Endodermal cell (in vitro differentiated cells): ENCODE data around the gene DBP. TPM values are rescaled to one million over a fixed set of nuclear protein-coding genes. Genes with fewer than 3 reads are reported as not detected.

Experiments used
- DNase-seq: peaks from one replicate; pipeline ENCODE4 v3.0.0-alpha.2; 2017
- H3K27ac ChIP-seq: 2 replicates; pipeline ENCODE4 v1.5.1; 2013; ENCODE audit warnings: mild to moderate bottlenecking, low read depth, low read length, moderate library complexity
- H3K27me3 ChIP-seq: 2 replicates; pipeline ENCODE4 v1.6.1; 2013; ENCODE audit warnings: mild to moderate bottlenecking, low read length, moderate library complexity; ENCODE audit not compliant: insufficient read depth, control insufficient read depth, poor library complexity, severe bottlenecking
- H3K36me3 ChIP-seq: 2 replicates; pipeline ENCODE4 v1.7.0; 2013; ENCODE audit warnings: mild to moderate bottlenecking, low read length, moderate library complexity; ENCODE audit not compliant: control insufficient read depth, insufficient read depth
- H3K4me1 ChIP-seq: one replicate; pipeline ENCODE4 v1.7.0; 2013; ENCODE audit warnings: low read length; ENCODE audit not compliant: control insufficient read depth, insufficient read depth
- H3K4me3 ChIP-seq: 2 replicates; pipeline ENCODE4 v1.5.1; 2013; ENCODE audit warnings: mild to moderate bottlenecking, low read length, moderate library complexity
- H3K9ac ChIP-seq: 2 replicates; pipeline ENCODE4 v1.6.1; 2013; ENCODE audit warnings: mild to moderate bottlenecking, low read length, moderate library complexity; ENCODE audit not compliant: poor library complexity, severe bottlenecking; ENCODE audit errors: extremely low read depth
- H3K9me3 ChIP-seq: 2 replicates; pipeline ENCODE4 v1.6.1; 2013; ENCODE audit warnings: mild to moderate bottlenecking, low read length, moderate library complexity; ENCODE audit not compliant: control insufficient read depth
- H3K27ac Mint-ChIP-seq: 2 replicates; pipeline ENCODE4 v1.8.0; 2020; ENCODE audit warnings: mixed read lengths
- H3K27me3 Mint-ChIP-seq: 2 replicates; pipeline ENCODE4 v1.8.0; 2021; ENCODE audit warnings: mild to moderate bottlenecking, mixed read lengths; ENCODE audit not compliant: insufficient read depth
- H3K36me3 Mint-ChIP-seq: 2 replicates; pipeline ENCODE4 v1.8.0; 2020; ENCODE audit warnings: low read depth, mixed read lengths
- H3K4me1 Mint-ChIP-seq: 2 replicates; pipeline ENCODE4 v1.8.0; 2020; ENCODE audit warnings: mixed read lengths
- H3K4me3 Mint-ChIP-seq: 2 replicates; pipeline ENCODE4 v1.8.0; 2020; ENCODE audit warnings: mild to moderate bottlenecking, moderate library complexity, mixed read lengths
- H3K9me3 Mint-ChIP-seq: 2 replicates; pipeline ENCODE4 v1.8.0; 2020; ENCODE audit warnings: mild to moderate bottlenecking, mixed read lengths
- WGBS, 2 experiments: methylation state at CpG; one replicate each; pipeline versions ENCODE4 v1.1.5 to v1.1.7; 2013; ENCODE audit warnings: missing lambda C conversion rate in 2 of 2, mixed read lengths in 1 of 2; ENCODE audit not compliant: insufficient coverage in 1 of 2, insufficient read length in 1 of 2; 5-methylcytosine and 5-hydroxymethylcytosine counted together
- total RNA-seq, 2 donors: library from RNA; stranded (reverse); fragmentation: NEBNext Ultra II Directional in 1 of 2; extraction: Animal tissue kit (Norgen Biotek cat#: 25700) in 1 of 2; gene quantifications; 2 replicates in 1 of 2; 3 replicates in 1 of 2; pipeline ENCODE4 v1.2.1, GENCODE V29; 2021
- TF ChIP-seq, protein P1 (sequence below): fragments of 200-600 bp; sonication (generic); conservative IDR thresholded peaks from 2 replicates; pipeline ENCODE4 v1.5.0; 2021; ENCODE audit warnings: antibody characterized with exemption, mild to moderate bottlenecking

The DBP gene
- total RNA-seq, 2 donors from 2014 or later = 5.3 to 13.1 TPM

DNA sequence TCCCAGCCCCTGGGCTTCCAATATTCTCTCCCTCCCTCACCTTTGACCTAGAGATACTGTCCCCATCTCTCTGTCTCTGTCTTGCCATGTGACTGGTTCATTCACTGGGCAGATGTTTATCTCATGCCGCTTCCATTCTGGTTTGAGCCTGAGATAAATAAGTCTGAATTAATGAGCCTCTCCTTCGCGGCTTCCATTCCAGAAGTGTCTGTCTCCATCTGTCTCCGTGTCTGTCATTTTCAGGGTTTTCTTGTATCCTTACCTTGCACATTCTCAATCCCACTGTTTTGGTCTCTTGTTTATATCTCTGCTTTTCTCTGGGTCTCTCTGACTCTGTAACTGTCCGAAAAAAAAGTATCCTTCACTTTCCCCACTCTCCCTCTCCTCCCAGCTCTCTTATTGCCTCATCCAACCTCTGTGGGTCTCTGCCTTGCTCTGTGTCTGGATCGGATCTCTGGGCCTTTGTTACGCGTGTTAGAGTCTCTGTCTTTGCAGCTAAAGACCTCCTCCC is 13.6 kb downstream of the DBP start:
- no peaks in the 10 kb centered on the region for H3K9me3 ChIP-seq
- Mint-ChIP-seq H3K9me3 (no peaks in the 10 kb centered on the region), H3K4me1 (peaks cover 26% of the 10 kb centered on the region), H3K36me3 (peaks cover 8% of the 10 kb centered on the region), H3K4me3 (peak overlapping the region; percentile 89), H3K27ac (peak overlapping the region; percentile 96), H3K27me3 (no peaks in the 10 kb centered on the region)
- H3K27ac ChIP-seq = peak overlapping the region; percentile 98
- peaks cover 9% of the 10 kb centered on the region for H3K4me1 ChIP-seq
- WGBS, 2 experiments = 36 to 39% methylated on average over 8 of the region's 8 CpGs
- H3K9ac ChIP-seq = peak overlapping the region; percentile 74
- H3K4me3 ChIP-seq = peak overlapping the region; percentile 89
- TF ChIP-seq, protein P1, sequence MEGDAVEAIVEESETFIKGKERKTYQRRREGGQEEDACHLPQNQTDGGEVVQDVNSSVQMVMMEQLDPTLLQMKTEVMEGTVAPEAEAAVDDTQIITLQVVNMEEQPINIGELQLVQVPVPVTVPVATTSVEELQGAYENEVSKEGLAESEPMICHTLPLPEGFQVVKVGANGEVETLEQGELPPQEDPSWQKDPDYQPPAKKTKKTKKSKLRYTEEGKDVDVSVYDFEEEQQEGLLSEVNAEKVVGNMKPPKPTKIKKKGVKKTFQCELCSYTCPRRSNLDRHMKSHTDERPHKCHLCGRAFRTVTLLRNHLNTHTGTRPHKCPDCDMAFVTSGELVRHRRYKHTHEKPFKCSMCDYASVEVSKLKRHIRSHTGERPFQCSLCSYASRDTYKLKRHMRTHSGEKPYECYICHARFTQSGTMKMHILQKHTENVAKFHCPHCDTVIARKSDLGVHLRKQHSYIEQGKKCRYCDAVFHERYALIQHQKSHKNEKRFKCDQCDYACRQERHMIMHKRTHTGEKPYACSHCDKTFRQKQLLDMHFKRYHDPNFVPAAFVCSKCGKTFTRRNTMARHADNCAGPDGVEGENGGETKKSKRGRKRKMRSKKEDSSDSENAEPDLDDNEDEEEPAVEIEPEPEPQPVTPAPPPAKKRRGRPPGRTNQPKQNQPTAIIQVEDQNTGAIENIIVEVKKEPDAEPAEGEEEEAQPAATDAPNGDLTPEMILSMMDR = no peak
- DNase-seq = no peak
- no peaks in the 10 kb centered on the region for H3K27me3 ChIP-seq
- peaks cover 10% of the 10 kb centered on the region for H3K36me3 ChIP-seq

GRCh38 chr19:48619692-48620585 is 17.2 kb downstream of the DBP start:
- peak; percentile 44 for DNase-seq
- H3K36me3 Mint-ChIP-seq = peaks cover 31% of the 10 kb centered on the region
- TF ChIP-seq, protein P1 = no peak
- Histone ChIP-seq H3K9me3 (no peaks in the 10 kb centered on the region), H3K36me3 (peaks cover 29% of the 10 kb centered on the region), H3K4me3 (peak overlapping the region; percentile 100), H3K27ac (peak overlapping the region; percentile 95), H3K27me3 (no peaks in the 10 kb centered on the region), H3K4me1 (peaks cover 19% of the 10 kb centered on the region), H3K9ac (peak overlapping the region; percentile 100)
- peaks cover 30% of the 10 kb centered on the region for H3K4me1 Mint-ChIP-seq
- WGBS, 2 experiments = 20 to 32% methylated on average over 1 to 6 of the region's 6 CpGs
- H3K9me3 Mint-ChIP-seq = no peaks in the 10 kb centered on the region
- H3K4me3 Mint-ChIP-seq = peak overlapping the region; percentile 99
- H3K27ac Mint-ChIP-seq = peak overlapping the region; percentile 97
- H3K27me3 Mint-ChIP-seq = no peaks in the 10 kb centered on the region

GRCh38 chr19:48618916-48619691 is 18.1 kb downstream of the DBP start, which contains the start of the genes RPL18 and SPHK2:
RPL18 (minus strand) TSS chr19:48619178; CDS start chr19:48619143, 35 bp downstream.
SPHK2 (plus strand) TSS chr19:48619506; CDS start chr19:48620515, 1,009 bp downstream.
- WGBS, 2 experiments = 0% methylated on average over 67 to 69 of the region's 69 CpGs
- Mint-ChIP-seq H3K36me3 (peaks cover 32% of the 10 kb centered on the region), H3K4me1 (peaks cover 33% of the 10 kb centered on the region)

More at GRCh38 chr19:48618916-48619691, 18.1 kb downstream of the DBP start, which contains the start of the genes RPL18 and SPHK2:
- Mint-ChIP-seq H3K4me3 (peak within 1 kb of the TSS; percentile 99), H3K27me3 (no peaks in the 10 kb centered on the region), H3K27ac (peak within 1 kb of the TSS; percentile 97), H3K9me3 (no peaks in the 10 kb centered on the region)
- H3K9ac ChIP-seq = peak within 1 kb of the TSS; percentile 100
- H3K4me1 ChIP-seq = peaks cover 27% of the 10 kb centered on the region
- peaks cover 29% of the 10 kb centered on the region for H3K36me3 ChIP-seq
- H3K27me3 ChIP-seq = no peaks in the 10 kb centered on the region
- H3K9me3 ChIP-seq = no peaks in the 10 kb centered on the region
- H3K27ac ChIP-seq = peak within 1 kb of the TSS; percentile 95
- DNase-seq = peak; percentile 99
- TF ChIP-seq, protein P1 = no peak
- peak within 1 kb of the TSS; percentile 100 for H3K4me3 ChIP-seq
